H7 (cell line): ENCODE data around the gene ACOXL. TPM values are rescaled to one million over a fixed set of nuclear protein-coding genes. Genes with fewer than 3 reads are reported as not detected.

ENCODE experiments used
- DNase-seq: peaks from one replicate; pipeline ENCODE4 v3.0.0; 2012
- H3K27me3 ChIP-seq: 2 replicates; pipeline ENCODE4 v1.6.0; 2011; ENCODE audit warnings: mild to moderate bottlenecking, low read length; ENCODE audit not compliant: control insufficient read depth, insufficient read depth
- H3K36me3 ChIP-seq: replicated peaks from 2 replicates; pipeline ENCODE4 v1.5.1; 2011; ENCODE audit warnings: low read length; ENCODE audit not compliant: control insufficient read depth, insufficient read depth
- H3K4me3 ChIP-seq: 2 replicates; pipeline ENCODE4 v1.5.1; 2011; ENCODE audit warnings: low read depth, mild to moderate bottlenecking, control low read depth, low read length, moderate library complexity; ENCODE audit not compliant: insufficient read depth
- total RNA-seq: library from RNA; depleted of rRNA; stranded (reverse); fragments of >200 nt; shearing (Covaris generic); gene quantifications from 2 replicates; pipeline ENCODE4 v1.2.3, GENCODE V29; 2014

ACOXL gene
- total RNA-seq, 1 experiment from 2014 or later: 2.7 TPM

- no peak for DNase-seq
- H3K4me3 ChIP-seq: no peak overlapping the region
- H3K36me3 ChIP-seq: no peaks in the 10 kb centered on the region
- no peaks in the 10 kb centered on the region; the same call in 1 of the 2 replicates for H3K27me3 ChIP-seq
These were observed 18.6 kb upstream of the ACOXL start for GRCh38 chr2:110713513-110714362.

GRCh38 chr2:110714452-110715224, 17.7 kb upstream of the ACOXL start:
- DNase-seq: no peak
- Histone ChIP-seq H3K36me3 (no peaks in the 10 kb centered on the region), H3K27me3 (no peaks in the 10 kb centered on the region; the same call in 1 of the 2 replicates), H3K4me3 (no peak overlapping the region)

GRCh38 chr2:110716959-110717645, 15.3 kb upstream of the ACOXL start:
- no peak for DNase-seq
- no peaks in the 10 kb centered on the region for H3K36me3 ChIP-seq
- no peak overlapping the region for H3K4me3 ChIP-seq

GRCh38 chr2:110717734-110718133, 14.6 kb upstream of the ACOXL start:
- H3K4me3 ChIP-seq: no peak overlapping the region
- no peak for DNase-seq
- no peaks in the 10 kb centered on the region; the same call in 1 of the 2 replicates for H3K27me3 ChIP-seq
- H3K36me3 ChIP-seq: no peaks in the 10 kb centered on the region

More at GRCh38 chr2:110716959-110717645, 15.3 kb upstream of the ACOXL start:
- no peaks in the 10 kb centered on the region; the same call in 1 of the 2 replicates for H3K27me3 ChIP-seq

GRCh38 chr2:110718382-110718781, 14.0 kb upstream of the ACOXL start:
- no peak overlapping the region for H3K4me3 ChIP-seq
- no peaks in the 10 kb centered on the region; the same call in 1 of the 2 replicates for H3K27me3 ChIP-seq
- no peak for DNase-seq
- no peaks in the 10 kb centered on the region for H3K36me3 ChIP-seq

GRCh38 chr2:110718990-110719389, 13.4 kb upstream of the ACOXL start:
- no peaks in the 10 kb centered on the region for H3K36me3 ChIP-seq
- no peak for DNase-seq

GRCh38 chr2:110720547-110720946, 11.8 kb upstream of the ACOXL start:
- no peaks in the 10 kb centered on the region for H3K27me3 ChIP-seq
- H3K36me3 ChIP-seq: no peaks in the 10 kb centered on the region
- DNase-seq: no peak
- no peak overlapping the region for H3K4me3 ChIP-seq

More at GRCh38 chr2:110718990-110719389, 13.4 kb upstream of the ACOXL start:
- no peaks in the 10 kb centered on the region; the same call in 1 of the 2 replicates for H3K27me3 ChIP-seq
- H3K4me3 ChIP-seq: no peak overlapping the region

GRCh38 chr2:110724820-110725219, 7.6 kb upstream of the ACOXL start:
- Histone ChIP-seq H3K4me3 (no peak overlapping the region), H3K36me3 (no peaks in the 10 kb centered on the region), H3K27me3 (no peaks in the 10 kb centered on the region)
- no peak for DNase-seq

- DNase-seq: no peak
- no peaks in the 10 kb centered on the region for H3K27me3 ChIP-seq
- no peaks in the 10 kb centered on the region for H3K36me3 ChIP-seq
- no peak overlapping the region for H3K4me3 ChIP-seq
These were observed 7.0 kb upstream of the ACOXL start for GRCh38 chr2:110725370-110725769.

GRCh38 chr2:110725859-110726258, 6.5 kb upstream of the ACOXL start:
- Histone ChIP-seq H3K36me3 (no peaks in the 10 kb centered on the region), H3K4me3 (no peak overlapping the region), H3K27me3 (no peaks in the 10 kb centered on the region)
- no peak for DNase-seq

- Histone ChIP-seq H3K27me3 (no peaks in the 10 kb centered on the region), H3K36me3 (no peaks in the 10 kb centered on the region), H3K4me3 (no peak overlapping the region)
- no peak for DNase-seq
These were observed 6.1 kb upstream of the ACOXL start for GRCh38 chr2:110726285-110726684.

GRCh38 chr2:110727923-110728322, 4.5 kb upstream of the ACOXL start:
- peaks cover 11% of the 10 kb centered on the region; the same call in 1 of the 2 replicates for H3K27me3 ChIP-seq
- no peak overlapping the region for H3K4me3 ChIP-seq
- no peaks in the 10 kb centered on the region for H3K36me3 ChIP-seq
- no peak for DNase-seq

- DNase-seq: peak; percentile 61
- Histone ChIP-seq H3K36me3 (no peaks in the 10 kb centered on the region), H3K27me3 (peaks cover 21% of the 10 kb centered on the region), H3K4me3 (no peak overlapping the region)
These were observed 3.3 kb upstream of the ACOXL start for GRCh38 chr2:110729106-110729505.

- Histone ChIP-seq H3K27me3 (peaks cover 24% of the 10 kb centered on the region), H3K36me3 (no peaks in the 10 kb centered on the region), H3K4me3 (no peak overlapping the region)
These were observed 1.3 kb upstream of the ACOXL start for GRCh38 chr2:110731064-110731463.

More at GRCh38 chr2:110731064-110731463, 1.3 kb upstream of the ACOXL start:
- no peak for DNase-seq
